Gastrocnemius medialis (tissue), 4 donors: ENCODE results near the gene EMILIN2.

ENCODE experiments used
- POLR2A ChIP-seq, 2 donors: fragments of 450-650 bp; IDR thresholded peaks; one replicate each; pipeline ENCODE4 v1.6.1; 2017; ENCODE audit warnings: antibody characterized with exemption in 2 of 2, mild to moderate bottlenecking in 2 of 2, moderate library complexity in 2 of 2
- TF ChIP-seq, protein P1 (sequence below), 5 experiments: fragments of 450-650 bp in 3 of 5; fragments of 200-600 bp in 2 of 5; sonication (generic) in 2 of 5; IDR thresholded peaks in 4 of 5; conservative IDR thresholded peaks in 1 of 5; 1 replicate in 4 of 5; 2 replicates in 1 of 5; pipeline ENCODE4 v1.5.1; 2016 to 2019; ENCODE audit warnings: antibody characterized with exemption in 5 of 5, mild to moderate bottlenecking in 3 of 5, moderate library complexity in 3 of 5

DNA sequence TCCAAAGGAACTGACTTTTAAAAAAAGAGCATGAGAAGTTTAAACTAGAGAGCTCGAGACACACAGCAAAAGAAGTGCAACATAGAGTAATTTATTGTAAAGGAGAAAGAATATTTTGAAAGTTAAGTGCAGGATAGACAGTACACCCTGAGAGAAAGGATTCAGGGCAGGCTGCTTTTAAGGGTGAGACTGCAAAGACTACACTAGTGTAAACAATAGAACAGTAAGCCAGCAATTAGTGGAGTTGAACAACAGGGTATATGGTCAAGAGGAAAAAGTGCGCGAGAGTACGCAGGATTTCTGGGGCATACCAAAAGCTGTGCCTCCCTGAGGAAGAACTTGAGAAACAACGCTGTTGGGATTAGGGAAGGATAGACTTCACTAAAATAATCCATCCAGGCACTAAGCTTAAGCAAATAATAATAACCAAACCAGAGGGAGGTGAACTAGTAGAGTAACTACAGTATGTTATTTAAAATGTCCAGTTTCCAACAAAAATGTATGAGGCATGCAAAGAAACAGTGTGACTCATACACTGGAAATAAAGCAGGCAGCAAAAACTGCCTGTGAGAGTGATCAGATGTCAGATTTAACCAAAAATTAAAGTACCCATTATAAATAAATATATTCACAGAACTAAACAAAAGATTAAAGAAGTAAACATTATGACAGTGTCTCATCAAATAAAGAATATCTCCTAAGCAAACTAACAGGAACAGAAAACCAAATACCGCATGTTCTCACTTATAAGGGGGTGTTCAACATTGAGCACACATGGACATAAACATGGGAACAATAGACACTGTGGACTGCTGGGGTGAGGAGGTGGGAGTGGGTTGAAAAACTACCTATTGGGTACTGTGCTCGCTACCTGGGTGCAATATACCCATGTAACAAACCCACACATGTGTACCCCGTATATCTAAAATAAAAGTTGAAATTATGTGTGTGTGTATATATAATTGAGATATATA, 40.5 kb upstream of the EMILIN2 start:
- TF ChIP-seq, protein P1, sequence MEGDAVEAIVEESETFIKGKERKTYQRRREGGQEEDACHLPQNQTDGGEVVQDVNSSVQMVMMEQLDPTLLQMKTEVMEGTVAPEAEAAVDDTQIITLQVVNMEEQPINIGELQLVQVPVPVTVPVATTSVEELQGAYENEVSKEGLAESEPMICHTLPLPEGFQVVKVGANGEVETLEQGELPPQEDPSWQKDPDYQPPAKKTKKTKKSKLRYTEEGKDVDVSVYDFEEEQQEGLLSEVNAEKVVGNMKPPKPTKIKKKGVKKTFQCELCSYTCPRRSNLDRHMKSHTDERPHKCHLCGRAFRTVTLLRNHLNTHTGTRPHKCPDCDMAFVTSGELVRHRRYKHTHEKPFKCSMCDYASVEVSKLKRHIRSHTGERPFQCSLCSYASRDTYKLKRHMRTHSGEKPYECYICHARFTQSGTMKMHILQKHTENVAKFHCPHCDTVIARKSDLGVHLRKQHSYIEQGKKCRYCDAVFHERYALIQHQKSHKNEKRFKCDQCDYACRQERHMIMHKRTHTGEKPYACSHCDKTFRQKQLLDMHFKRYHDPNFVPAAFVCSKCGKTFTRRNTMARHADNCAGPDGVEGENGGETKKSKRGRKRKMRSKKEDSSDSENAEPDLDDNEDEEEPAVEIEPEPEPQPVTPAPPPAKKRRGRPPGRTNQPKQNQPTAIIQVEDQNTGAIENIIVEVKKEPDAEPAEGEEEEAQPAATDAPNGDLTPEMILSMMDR (IDR thresholded peaks at IDR 0.05 in 4 of 5, conservative IDR thresholded peaks at IDR 0.05 in 1 of 5) = no peak
- no peak for TF ChIP-seq POLR2A (IDR thresholded peaks at IDR 0.05)
